Glutamatergic neuron (in vitro differentiated cells): ENCODE results near the gene PLCG1. TPM values are rescaled to one million over a fixed set of nuclear protein-coding genes. Genes with fewer than 3 reads are reported as not detected.

ENCODE experiments used
- DNase-seq: peaks from one replicate; pipeline ENCODE4 v3.0.0; 2022
- H3K27ac Mint-ChIP-seq: one replicate; pipeline ENCODE4 v1.8.0; 2020; ENCODE audit warnings: mild to moderate bottlenecking, mixed read lengths, inconsistent platforms; ENCODE audit not compliant: unreplicated experiment
- H3K27me3 Mint-ChIP-seq: one replicate; pipeline ENCODE4 v1.8.0; 2020; ENCODE audit warnings: mild to moderate bottlenecking, moderate library complexity, mixed read lengths, inconsistent platforms; ENCODE audit not compliant: unreplicated experiment
- H3K36me3 Mint-ChIP-seq: one replicate; pipeline ENCODE4 v1.8.0; 2020; ENCODE audit warnings: mild to moderate bottlenecking, mixed read lengths, inconsistent platforms; ENCODE audit not compliant: unreplicated experiment
- H3K4me1 Mint-ChIP-seq: one replicate; pipeline ENCODE4 v1.8.0; 2020; ENCODE audit warnings: mild to moderate bottlenecking, low read depth, mixed read lengths, inconsistent platforms; ENCODE audit not compliant: unreplicated experiment
- H3K4me3 Mint-ChIP-seq: one replicate; pipeline ENCODE4 v1.8.0; 2020; ENCODE audit warnings: mild to moderate bottlenecking, mixed read lengths, inconsistent platforms; ENCODE audit not compliant: unreplicated experiment
- H3K9me3 Mint-ChIP-seq: one replicate; pipeline ENCODE4 v1.8.0; 2020; ENCODE audit warnings: mild to moderate bottlenecking, moderate library complexity, mixed read lengths, inconsistent platforms; ENCODE audit not compliant: unreplicated experiment
- total RNA-seq: library from RNA; stranded (reverse); fragmentation: NEBNext Ultra II Directional; extraction: Animal tissue kit (Norgen Biotek cat#: 25700); gene quantifications from one replicate; pipeline ENCODE4 v1.2.1, GENCODE V29; 2021; ENCODE audit not compliant: unreplicated experiment
- TF ChIP-seq, protein P1 (sequence below): fragments of 200-600 bp; sonication (generic); IDR thresholded peaks from one replicate; pipeline ENCODE4 v1.5.0; 2021; ENCODE audit not compliant: partially characterized antibody, unreplicated experiment

Gene PLCG1
- total RNA-seq, 1 donor from 2014 or later: 458 TPM

DNA sequence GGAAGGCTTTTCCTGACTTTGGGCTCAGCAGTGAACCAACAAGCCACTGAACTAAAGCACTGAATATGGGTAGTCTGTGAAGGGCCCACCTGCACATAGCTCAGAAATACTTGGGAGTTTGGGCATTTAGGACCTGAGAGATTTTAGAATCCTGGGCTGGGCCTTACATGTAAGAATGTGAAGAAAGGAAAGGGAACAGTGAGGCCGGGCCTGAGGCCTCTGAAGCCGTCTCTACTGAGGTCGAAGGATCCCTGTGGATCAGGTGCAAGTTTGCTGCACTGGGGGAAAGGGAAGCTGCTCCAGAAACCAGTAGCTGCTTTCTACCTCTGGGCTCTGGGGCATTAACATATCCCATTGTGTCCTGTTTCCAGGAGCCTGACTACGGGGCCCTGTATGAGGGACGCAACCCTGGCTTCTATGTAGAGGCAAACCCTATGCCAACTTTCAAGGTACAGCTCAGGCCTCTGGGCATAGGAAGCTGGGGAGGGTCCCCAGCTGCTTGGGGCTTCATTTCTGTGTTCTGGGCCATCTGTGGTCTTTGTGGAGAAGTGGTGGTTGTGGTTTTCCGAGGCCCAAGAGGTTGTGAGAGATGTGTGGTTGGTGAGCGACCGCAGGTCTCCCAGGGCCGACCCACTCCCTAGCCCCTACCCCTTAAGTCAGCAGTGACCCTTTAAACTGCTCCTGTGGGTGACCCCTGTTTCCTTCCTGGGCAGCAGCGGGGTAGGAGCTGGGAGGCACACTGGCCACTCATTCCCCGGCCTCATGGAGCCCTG, 30.3 kb downstream of the PLCG1 start:
- DNase-seq: no peak
- peaks cover 24% of the 10 kb centered on the region for H3K27me3 Mint-ChIP-seq
- peaks cover 4% of the 10 kb centered on the region for H3K36me3 Mint-ChIP-seq
- TF ChIP-seq, protein P1, sequence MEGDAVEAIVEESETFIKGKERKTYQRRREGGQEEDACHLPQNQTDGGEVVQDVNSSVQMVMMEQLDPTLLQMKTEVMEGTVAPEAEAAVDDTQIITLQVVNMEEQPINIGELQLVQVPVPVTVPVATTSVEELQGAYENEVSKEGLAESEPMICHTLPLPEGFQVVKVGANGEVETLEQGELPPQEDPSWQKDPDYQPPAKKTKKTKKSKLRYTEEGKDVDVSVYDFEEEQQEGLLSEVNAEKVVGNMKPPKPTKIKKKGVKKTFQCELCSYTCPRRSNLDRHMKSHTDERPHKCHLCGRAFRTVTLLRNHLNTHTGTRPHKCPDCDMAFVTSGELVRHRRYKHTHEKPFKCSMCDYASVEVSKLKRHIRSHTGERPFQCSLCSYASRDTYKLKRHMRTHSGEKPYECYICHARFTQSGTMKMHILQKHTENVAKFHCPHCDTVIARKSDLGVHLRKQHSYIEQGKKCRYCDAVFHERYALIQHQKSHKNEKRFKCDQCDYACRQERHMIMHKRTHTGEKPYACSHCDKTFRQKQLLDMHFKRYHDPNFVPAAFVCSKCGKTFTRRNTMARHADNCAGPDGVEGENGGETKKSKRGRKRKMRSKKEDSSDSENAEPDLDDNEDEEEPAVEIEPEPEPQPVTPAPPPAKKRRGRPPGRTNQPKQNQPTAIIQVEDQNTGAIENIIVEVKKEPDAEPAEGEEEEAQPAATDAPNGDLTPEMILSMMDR: no peak
- no peak overlapping the region for H3K4me3 Mint-ChIP-seq
- H3K9me3 Mint-ChIP-seq: peaks cover 24% of the 10 kb centered on the region
- peak overlapping the region; percentile 78 for H3K27ac Mint-ChIP-seq
- H3K4me1 Mint-ChIP-seq: peaks cover 4% of the 10 kb centered on the region

DNA sequence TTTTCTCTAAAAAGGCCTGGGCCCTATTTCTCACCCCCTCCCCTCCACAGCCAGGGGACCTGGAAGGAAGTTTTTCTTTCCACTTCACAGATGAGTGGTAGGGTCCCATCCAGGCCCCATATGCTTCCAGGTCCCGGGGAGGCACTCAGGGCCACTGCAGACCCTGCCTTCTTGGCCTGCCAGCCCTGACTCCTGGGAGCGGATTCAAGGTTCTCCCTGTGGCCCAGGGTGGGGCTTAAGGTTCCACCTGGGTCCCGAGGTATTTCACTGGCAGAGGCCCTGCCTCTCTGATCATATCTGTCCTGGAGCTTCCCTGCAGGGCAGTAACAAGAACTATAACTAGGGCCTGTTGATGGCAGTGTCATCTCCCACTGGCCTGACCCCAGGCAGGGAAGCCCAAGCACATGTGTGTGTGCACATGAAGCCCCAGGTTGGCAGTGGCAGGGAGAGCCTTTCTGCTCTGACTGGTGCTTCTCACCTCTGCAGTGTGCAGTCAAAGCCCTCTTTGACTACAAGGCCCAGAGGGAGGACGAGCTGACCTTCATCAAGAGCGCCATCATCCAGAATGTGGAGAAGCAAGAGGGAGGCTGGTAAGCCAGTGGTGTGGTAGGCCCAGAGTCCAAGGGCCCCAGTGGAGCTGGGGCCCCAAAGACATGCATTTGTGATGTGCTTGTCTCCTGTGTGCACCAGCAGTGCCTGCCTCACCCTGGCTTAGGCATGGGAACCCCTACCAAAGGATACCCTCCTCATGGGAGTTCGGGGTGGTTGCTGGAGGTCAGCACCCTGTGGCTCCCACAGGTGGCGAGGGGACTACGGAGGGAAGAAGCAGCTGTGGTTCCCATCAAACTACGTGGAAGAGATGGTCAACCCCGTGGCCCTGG, 31.2 kb downstream of the PLCG1 start:
- Mint-ChIP-seq H3K4me3 (no peak overlapping the region), H3K4me1 (peaks cover 4% of the 10 kb centered on the region), H3K27ac (no peak overlapping the region), H3K27me3 (peaks cover 26% of the 10 kb centered on the region), H3K36me3 (peaks cover 5% of the 10 kb centered on the region), H3K9me3 (peaks cover 25% of the 10 kb centered on the region)
- no peak for DNase-seq
- TF ChIP-seq, protein P1: no peak

DNA sequence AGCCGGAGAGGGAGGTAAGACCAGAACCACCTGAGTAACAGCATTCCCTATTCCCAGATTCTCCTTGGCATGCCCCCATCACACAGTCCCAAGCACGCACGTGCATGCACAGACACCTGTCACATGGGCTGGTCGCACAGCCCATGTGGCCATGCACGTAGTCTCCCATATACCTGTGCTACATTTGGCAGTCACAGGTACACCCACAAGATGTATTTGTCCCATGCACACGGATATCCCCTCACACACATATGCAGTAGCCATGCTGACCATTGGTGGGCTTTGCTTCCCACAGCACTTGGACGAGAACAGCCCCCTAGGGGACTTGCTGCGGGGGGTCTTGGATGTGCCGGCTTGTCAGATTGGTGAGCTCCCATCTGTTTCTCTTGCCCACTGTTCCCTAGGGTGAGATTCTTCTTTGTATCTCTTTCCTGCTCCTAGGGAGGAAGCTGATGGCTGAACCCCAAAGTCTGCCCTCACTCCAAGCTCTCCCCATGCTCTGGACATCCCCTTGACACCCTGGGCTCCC, 31.9 kb downstream of the PLCG1 start:
- H3K36me3 Mint-ChIP-seq: peaks cover 8% of the 10 kb centered on the region
- TF ChIP-seq, protein P1: no peak

DNA sequence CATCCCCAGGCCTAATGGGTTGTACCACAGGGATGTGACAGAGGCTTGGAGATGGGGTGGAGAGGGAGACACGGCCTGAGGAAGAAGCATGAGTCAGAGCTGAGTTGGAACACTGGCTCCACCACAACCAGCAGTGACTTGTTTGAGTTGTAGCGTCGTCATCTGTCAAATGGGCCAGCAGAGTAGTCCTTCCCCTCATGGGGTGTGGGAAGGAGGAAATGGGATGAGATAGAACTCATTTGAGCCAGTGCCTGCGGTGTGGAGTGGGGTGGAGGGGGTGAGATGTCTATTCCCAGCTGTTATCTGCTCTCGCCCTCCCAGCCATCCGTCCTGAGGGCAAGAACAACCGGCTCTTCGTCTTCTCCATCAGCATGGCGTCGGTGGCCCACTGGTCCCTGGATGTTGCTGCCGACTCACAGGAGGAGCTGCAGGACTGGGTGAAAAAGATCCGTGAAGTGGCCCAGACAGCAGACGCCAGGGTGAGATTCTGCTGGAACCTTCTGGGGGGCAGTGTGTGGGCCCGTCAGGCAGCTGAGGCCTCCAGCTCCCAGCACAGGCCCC, 32.5 kb downstream of the PLCG1 start:
- Mint-ChIP-seq H3K27ac (no peak overlapping the region), H3K4me3 (no peak overlapping the region), H3K4me1 (peaks cover 5% of the 10 kb centered on the region), H3K27me3 (peaks cover 28% of the 10 kb centered on the region), H3K9me3 (peaks cover 24% of the 10 kb centered on the region), H3K36me3 (peaks cover 8% of the 10 kb centered on the region)
- TF ChIP-seq, protein P1: no peak
- DNase-seq: no peak

More for the DNA sequence above, 31.9 kb downstream of the PLCG1 start:
- H3K4me1 Mint-ChIP-seq: peaks cover 5% of the 10 kb centered on the region
- no peak overlapping the region for H3K4me3 Mint-ChIP-seq
- H3K9me3 Mint-ChIP-seq: peaks cover 24% of the 10 kb centered on the region
- H3K27ac Mint-ChIP-seq: no peak overlapping the region
- no peak for DNase-seq
- peaks cover 23% of the 10 kb centered on the region for H3K27me3 Mint-ChIP-seq
